Activated CD4-positive, alpha-beta memory T cell treated with anti-CD3 and anti-CD28 coated beads, Interleukin-2, amount 10 ng/mL, durations not matched to agents 7 days and 5 days (primary cell): ENCODE measurements around the gene CHSY1. TPM values are rescaled to one million over a fixed set of nuclear protein-coding genes. Genes with fewer than 3 reads are reported as not detected.

Experiments used
- CTCF ChIA-PET: fragments of 350-600 bp; sonication (Branson Sonifier 250); formaldehyde crosslinking; loops from one replicate; lab custom pipeline; 2021; ENCODE audit warnings: antibody characterized with exemption, inconsistent platforms; lab: Charles Lee
- POLR2A ChIA-PET: fragments of 350-600 bp; sonication (Branson Sonifier 250); formaldehyde crosslinking; loops from one replicate; lab custom pipeline; 2021; ENCODE audit warnings: antibody characterized with exemption; lab: Charles Lee
- DNase-seq: peaks from one replicate; pipeline ENCODE4 v3.0.0-alpha.2; 2020
- H3K27ac Mint-ChIP-seq: one replicate; pipeline ENCODE4 v1.8.0; 2021; ENCODE audit warnings: mild to moderate bottlenecking, mixed read lengths
- H3K27me3 Mint-ChIP-seq: one replicate; pipeline ENCODE4 v1.8.0; 2021; ENCODE audit warnings: mixed read lengths
- H3K36me3 Mint-ChIP-seq: one replicate; pipeline ENCODE4 v1.8.0; 2021; ENCODE audit warnings: low read depth, mixed read lengths
- H3K4me1 Mint-ChIP-seq: one replicate; pipeline ENCODE4 v1.8.0; 2021; ENCODE audit warnings: mixed read lengths
- H3K4me3 Mint-ChIP-seq: one replicate; pipeline ENCODE4 v1.8.0; 2021; ENCODE audit warnings: mild to moderate bottlenecking, mixed read lengths
- H3K9me3 Mint-ChIP-seq: one replicate; pipeline ENCODE4 v1.8.0; 2021; ENCODE audit warnings: mixed read lengths
- total RNA-seq, 2 experiments: library from RNA; stranded (reverse); gene quantifications; one replicate each; pipeline ENCODE4 v1.2.3, GENCODE V29; 2021

CHSY1 gene
- total RNA-seq, 2 experiments from 2014 or later: 61.7 to 62.0 TPM

- no peak for DNase-seq
- ChIA-PET POLR2A (interaction anchor here (1.3 to 1.9 kb wide), 3 partner anchors 8 to 28 kb away, joined by 4 to 8 read pairs (median 7); partner anchors contain the start of gene SNRPA1), CTCF (interaction anchor here (1.5 to 3.2 kb wide), 3 partner anchors 8 to 258 kb away, joined by 4 to 11 read pairs (median 9); no protein-coding TSS in a partner anchor)
- peaks cover 3% of the 10 kb centered on the region for H3K4me1 Mint-ChIP-seq
- peaks cover 2% of the 10 kb centered on the region for H3K27me3 Mint-ChIP-seq
- H3K9me3 Mint-ChIP-seq: no peaks in the 10 kb centered on the region
- peaks cover 20% of the 10 kb centered on the region for H3K36me3 Mint-ChIP-seq
- H3K4me3 Mint-ChIP-seq: no peak overlapping the region
- no peak overlapping the region for H3K27ac Mint-ChIP-seq
These were observed 14.9 kb upstream of the CHSY1 start for GRCh38 chr15:101266787-101267186.

- CTCF ChIA-PET: interaction anchor here (1.1 to 3.2 kb wide), 4 partner anchors 8 to 258 kb away, joined by 3 to 11 read pairs (median 6); no protein-coding TSS in a partner anchor
- POLR2A ChIA-PET: interaction anchor here (1.9 kb wide), 1 partner anchor 29 kb away, joined by 7 read pairs; the partner anchor contains the start of gene SNRPA1
These were observed 14.2 kb upstream of the CHSY1 start for GRCh38 chr15:101266034-101266433.

GRCh38 chr15:101264911-101265641, 13.2 kb upstream of the CHSY1 start:
- peaks cover 8% of the 10 kb centered on the region for H3K36me3 Mint-ChIP-seq
- H3K27ac Mint-ChIP-seq: no peak overlapping the region
- peaks cover 3% of the 10 kb centered on the region for H3K4me1 Mint-ChIP-seq
- POLR2A ChIA-PET: no interaction called here
- no peak for DNase-seq
- H3K9me3 Mint-ChIP-seq: no peaks in the 10 kb centered on the region
- no peak overlapping the region for H3K4me3 Mint-ChIP-seq
- CTCF ChIA-PET: interaction anchor here (1.1 kb wide), 1 partner anchor 23 kb away, joined by 3 read pairs; no protein-coding TSS in a partner anchor
- peaks cover 7% of the 10 kb centered on the region for H3K27me3 Mint-ChIP-seq

More at GRCh38 chr15:101266034-101266433, 14.2 kb upstream of the CHSY1 start:
- peaks cover 12% of the 10 kb centered on the region for H3K36me3 Mint-ChIP-seq
- H3K27ac Mint-ChIP-seq: no peak overlapping the region
- peaks cover 4% of the 10 kb centered on the region for H3K27me3 Mint-ChIP-seq
- H3K4me3 Mint-ChIP-seq: no peak overlapping the region
- no peak for DNase-seq
- H3K9me3 Mint-ChIP-seq: no peaks in the 10 kb centered on the region
- H3K4me1 Mint-ChIP-seq: peaks cover 3% of the 10 kb centered on the region

GRCh38 chr15:101264011-101264410, 12.2 kb upstream of the CHSY1 start:
- ChIA-PET CTCF (interaction anchor here (1.0 kb wide), 1 partner anchor 21 kb away, joined by 3 read pairs; no protein-coding TSS in a partner anchor), POLR2A (no interaction called here)
- DNase-seq: no peak
- Mint-ChIP-seq H3K27me3 (peaks cover 14% of the 10 kb centered on the region), H3K27ac (no peak overlapping the region), H3K9me3 (no peaks in the 10 kb centered on the region), H3K4me1 (peaks cover 3% of the 10 kb centered on the region), H3K4me3 (no peak overlapping the region), H3K36me3 (peaks cover 3% of the 10 kb centered on the region)

- Mint-ChIP-seq H3K36me3 (no peaks in the 10 kb centered on the region), H3K27ac (no peak overlapping the region), H3K4me3 (no peak overlapping the region), H3K9me3 (no peaks in the 10 kb centered on the region), H3K4me1 (peaks cover 7% of the 10 kb centered on the region), H3K27me3 (peaks cover 22% of the 10 kb centered on the region)
- ChIA-PET CTCF (interaction anchor here (1.6 kb wide), 1 partner anchor 254 kb away, joined by 13 read pairs; no protein-coding TSS in a partner anchor), POLR2A (no interaction called here)
- no peak for DNase-seq
These were observed 10.7 kb upstream of the CHSY1 start for GRCh38 chr15:101262551-101262950.

GRCh38 chr15:101258238-101259144, 6.6 kb upstream of the CHSY1 start:
- POLR2A ChIA-PET: interaction anchor here (0.7 to 2.3 kb wide), 6 partner anchors 9 to 661 kb away, joined by 3 to 8 read pairs (median 4); no protein-coding TSS in a partner anchor
- H3K36me3 Mint-ChIP-seq: no peaks in the 10 kb centered on the region

GRCh38 chr15:101256757-101257156, 4.9 kb upstream of the CHSY1 start:
- ChIA-PET POLR2A (interaction anchor here (0.6 to 2.9 kb wide), 3 partner anchors 14 to 52 kb away, joined by 3 to 12 read pairs (median 5); no protein-coding TSS in a partner anchor), CTCF (interaction anchor here (1.0 to 6.3 kb wide), 14 partner anchors 11 to 385 kb away, joined by 3 to 120 read pairs (median 8); no protein-coding TSS in a partner anchor)
- no peak for DNase-seq
- peaks cover 41% of the 10 kb centered on the region for H3K4me1 Mint-ChIP-seq
- H3K27ac Mint-ChIP-seq: no peak overlapping the region
- no peak overlapping the region for H3K4me3 Mint-ChIP-seq
- no peaks in the 10 kb centered on the region for H3K9me3 Mint-ChIP-seq
- peaks cover 20% of the 10 kb centered on the region for H3K27me3 Mint-ChIP-seq
- no peaks in the 10 kb centered on the region for H3K36me3 Mint-ChIP-seq

More at GRCh38 chr15:101258238-101259144, 6.6 kb upstream of the CHSY1 start:
- Mint-ChIP-seq H3K4me3 (no peak overlapping the region), H3K27ac (no peak overlapping the region), H3K9me3 (no peaks in the 10 kb centered on the region), H3K27me3 (peaks cover 22% of the 10 kb centered on the region), H3K4me1 (peaks cover 29% of the 10 kb centered on the region)
- peak; percentile 63 for DNase-seq
- CTCF ChIA-PET: interaction anchor here (0.7 to 6.3 kb wide), 31 partner anchors 8 to 424 kb away, joined by 3 to 120 read pairs (median 4); partner anchors contain the start of gene LRRK1

GRCh38 chr15:101255615-101256241, 3.9 kb upstream of the CHSY1 start:
- peaks cover 17% of the 10 kb centered on the region for H3K27me3 Mint-ChIP-seq
- POLR2A ChIA-PET: interaction anchor here (0.7 to 2.9 kb wide), 5 partner anchors 13 to 397 kb away, joined by 3 to 12 read pairs (median 3); no protein-coding TSS in a partner anchor
- H3K36me3 Mint-ChIP-seq: peaks cover 2% of the 10 kb centered on the region
- H3K4me1 Mint-ChIP-seq: peaks cover 41% of the 10 kb centered on the region
- no peaks in the 10 kb centered on the region for H3K9me3 Mint-ChIP-seq
- no peak for DNase-seq
- CTCF ChIA-PET: interaction anchor here (0.7 to 6.3 kb wide), 16 partner anchors 10 to 398 kb away, joined by 3 to 120 read pairs (median 4); no protein-coding TSS in a partner anchor
- no peak overlapping the region for H3K27ac Mint-ChIP-seq
- no peak overlapping the region for H3K4me3 Mint-ChIP-seq

- POLR2A ChIA-PET: interaction anchor here (0.7 to 2.9 kb wide), 4 partner anchors 12 to 398 kb away, joined by 3 to 12 read pairs (median 4); no protein-coding TSS in a partner anchor
- CTCF ChIA-PET: interaction anchor here (0.7 to 6.3 kb wide), 13 partner anchors 10 to 247 kb away, joined by 3 to 120 read pairs (median 8); no protein-coding TSS in a partner anchor
- H3K4me3 Mint-ChIP-seq: no peak overlapping the region
These were observed 3.2 kb upstream of the CHSY1 start for GRCh38 chr15:101255051-101255395.

GRCh38 chr15:101254157-101255050, 2.6 kb upstream of the CHSY1 start:
- H3K27ac Mint-ChIP-seq: no peak overlapping the region
- no peak for DNase-seq
- peaks cover 54% of the 10 kb centered on the region for H3K4me1 Mint-ChIP-seq
- H3K27me3 Mint-ChIP-seq: peaks cover 11% of the 10 kb centered on the region
- ChIA-PET CTCF (interaction anchor here (0.7 to 6.3 kb wide), 9 partner anchors 9 to 246 kb away, joined by 3 to 120 read pairs (median 9); no protein-coding TSS in a partner anchor), POLR2A (interaction anchor here (1.5 to 2.9 kb wide), 2 partner anchors 12 to 57 kb away, joined by 4 to 12 read pairs; no protein-coding TSS in a partner anchor)
- H3K36me3 Mint-ChIP-seq: peaks cover 15% of the 10 kb centered on the region
- no peaks in the 10 kb centered on the region for H3K9me3 Mint-ChIP-seq
- H3K4me3 Mint-ChIP-seq: no peak overlapping the region

More at GRCh38 chr15:101255051-101255395, 3.2 kb upstream of the CHSY1 start:
- H3K4me1 Mint-ChIP-seq: peaks cover 48% of the 10 kb centered on the region
- DNase-seq: no peak
- no peaks in the 10 kb centered on the region for H3K9me3 Mint-ChIP-seq
- H3K27me3 Mint-ChIP-seq: peaks cover 14% of the 10 kb centered on the region
- H3K36me3 Mint-ChIP-seq: peaks cover 9% of the 10 kb centered on the region
- no peak overlapping the region for H3K27ac Mint-ChIP-seq
